CD14-positive monocyte (primary cell): ENCODE data around the gene PPIB. TPM values are rescaled to one million over a fixed set of nuclear protein-coding genes. Genes with fewer than 3 reads are reported as not detected.

Source experiments
- DNase-seq, 3 donors: peaks; one replicate each; pipeline ENCODE4 v3.0.0-alpha.2; 2011 to 2022
- H2AFZ ChIP-seq: 2 replicates; pipeline ENCODE4 v1.6.0; 2012; ENCODE audit warnings: mild to moderate bottlenecking, low read depth, low read length, inconsistent platforms; ENCODE audit not compliant: insufficient read depth, poor library complexity, severe bottlenecking
- H3K27ac ChIP-seq, 2 donors: 1 replicate in 1 of 2; 2 replicates in 1 of 2; pipeline ENCODE4 v1.5.1; 2012 to 2013; ENCODE audit warnings: low read length in 2 of 2, control low read depth in 1 of 2, inconsistent platforms in 1 of 2, low read depth in 1 of 2, mild to moderate bottlenecking in 1 of 2
- H3K27me3 ChIP-seq, 2 donors: one replicate each; pipeline versions ENCODE4 v1.6.0 to v1.6.1; 2011 to 2013; ENCODE audit warnings: low read length in 2 of 2; ENCODE audit not compliant: control insufficient read depth in 2 of 2, insufficient read depth in 2 of 2
- H3K36me3 ChIP-seq, 2 donors: replicated peaks in 1 of 2; 1 replicate in 1 of 2; 2 replicates in 1 of 2; pipeline versions ENCODE4 v1.5.1 to v1.6.1; 2012 to 2013; ENCODE audit warnings: low read length in 2 of 2, control low read depth in 1 of 2, inconsistent platforms in 1 of 2, mild to moderate bottlenecking in 1 of 2; ENCODE audit not compliant: insufficient read depth in 2 of 2, control insufficient read depth in 1 of 2
- H3K4me1 ChIP-seq, 2 donors: 1 replicate in 1 of 2; 2 replicates in 1 of 2; pipeline versions ENCODE4 v1.5.1 to v1.6.1; 2012 to 2013; ENCODE audit warnings: low read length in 2 of 2, control low read depth in 1 of 2, inconsistent platforms in 1 of 2, mild to moderate bottlenecking in 1 of 2, moderate library complexity in 1 of 2; ENCODE audit not compliant: insufficient read depth in 2 of 2, control insufficient read depth in 1 of 2
- H3K4me2 ChIP-seq: replicated peaks from 2 replicates; pipeline ENCODE3; 2012; ENCODE audit warnings: low read length, moderate library complexity, mild to moderate bottlenecking; ENCODE audit not compliant: poor library complexity, severe bottlenecking; ENCODE audit errors: extremely low read depth
- H3K4me3 ChIP-seq, 3 experiments: fragments of 200-600 bp in 1 of 3; sonication (generic) in 1 of 3; replicated peaks in 1 of 3; 1 replicate in 2 of 3; 2 replicates in 1 of 3; pipeline ENCODE4 v1.5.1; 2011 to 2013; ENCODE audit warnings: low read length in 3 of 3, mild to moderate bottlenecking in 3 of 3, control low read depth in 2 of 3, low read depth in 2 of 3, inconsistent platforms in 1 of 3, moderate library complexity in 1 of 3
- H3K79me2 ChIP-seq: 2 replicates; pipeline ENCODE4 v1.6.0; 2012; ENCODE audit warnings: mild to moderate bottlenecking, control low read depth, inconsistent platforms, low read length, moderate library complexity; ENCODE audit not compliant: insufficient read depth
- H3K9ac ChIP-seq: 2 replicates; pipeline ENCODE4 v1.6.0; 2017; ENCODE audit warnings: low read length, mild to moderate bottlenecking; ENCODE audit not compliant: insufficient read depth, poor library complexity, severe bottlenecking
- H3K9me3 ChIP-seq, 2 donors: replicated peaks in 1 of 2; 1 replicate in 1 of 2; 2 replicates in 1 of 2; pipeline versions ENCODE4 v1.5.1 to v1.6.1; 2012 to 2013; ENCODE audit warnings: low read length in 2 of 2, control low read depth in 1 of 2; ENCODE audit not compliant: control insufficient read depth in 1 of 2, insufficient read depth in 1 of 2
- H4K20me1 ChIP-seq: 2 replicates; pipeline ENCODE4 v1.6.0; 2012; ENCODE audit warnings: mild to moderate bottlenecking, low read length, control low read depth, moderate library complexity; ENCODE audit not compliant: insufficient read depth
- H3K27ac Mint-ChIP-seq, 7 donors: one replicate each; pipeline ENCODE4 v1.8.0; 2020; ENCODE audit warnings: mild to moderate bottlenecking in 7 of 7, mixed read lengths in 7 of 7, moderate library complexity in 6 of 7, inconsistent platforms in 2 of 7
- H3K27me3 Mint-ChIP-seq, 3 donors: one replicate each; pipeline ENCODE4 v1.8.0; 2021 to 2022; ENCODE audit warnings: low read depth in 3 of 3, mild to moderate bottlenecking in 3 of 3, mixed read lengths in 3 of 3, moderate library complexity in 3 of 3, inconsistent platforms in 1 of 3
- H3K36me3 Mint-ChIP-seq, 2 donors: one replicate each; pipeline ENCODE4 v1.8.0; 2020; ENCODE audit warnings: mixed read lengths in 2 of 2, inconsistent platforms in 1 of 2, mild to moderate bottlenecking in 1 of 2
- H3K4me1 Mint-ChIP-seq: one replicate; pipeline ENCODE4 v1.8.0; 2020; ENCODE audit warnings: mild to moderate bottlenecking, mixed read lengths
- H3K4me3 Mint-ChIP-seq, 2 donors: one replicate each; pipeline ENCODE4 v1.8.0; 2020; ENCODE audit warnings: mild to moderate bottlenecking in 2 of 2, mixed read lengths in 2 of 2, moderate library complexity in 1 of 2
- H3K9me3 Mint-ChIP-seq, 7 donors: one replicate each; pipeline ENCODE4 v1.8.0; 2020 to 2022; ENCODE audit warnings: mixed read lengths in 7 of 7, mild to moderate bottlenecking in 6 of 7, moderate library complexity in 6 of 7, inconsistent platforms in 2 of 7
- WGBS: methylation state at CpG from one replicate; pipeline ENCODE4 v1.1.5; 2013; ENCODE audit warnings: missing lambda C conversion rate; ENCODE audit not compliant: insufficient coverage; 5-methylcytosine and 5-hydroxymethylcytosine counted together
- intact Hi-C, 2 donors: fragments of 100-400 bp; cut with micrococcal nuclease; formaldehyde crosslinking; loops; one replicate each; pipeline versions ENCODE4 v1.15.0 to v1.15.1; 2023
- polyA plus RNA-seq, 3 donors: library from polyadenylated mRNA; depleted of rRNA in 1 of 3; unstranded in 2 of 3; stranded (reverse) in 1 of 3; fragments of 300-500 nt in 2 of 3; fragments of >200 nt in 1 of 3; fragmentation: Illumina TruSeq in 2 of 3; gene quantifications; 1 replicate in 2 of 3; 2 replicates in 1 of 3; pipeline ENCODE4 v1.2.3, GENCODE V29; 2012 to 2021
- TF ChIP-seq, protein P1 (sequence below): fragments of 200-600 bp; IDR thresholded peaks from one replicate; pipeline ENCODE4 v1.8.0; 2022; ENCODE audit warnings: antibody characterized with exemption, mild to moderate bottlenecking

The PPIB gene
- polyA plus RNA-seq, 3 donors: 224 to 532 (median 520) TPM

DNA sequence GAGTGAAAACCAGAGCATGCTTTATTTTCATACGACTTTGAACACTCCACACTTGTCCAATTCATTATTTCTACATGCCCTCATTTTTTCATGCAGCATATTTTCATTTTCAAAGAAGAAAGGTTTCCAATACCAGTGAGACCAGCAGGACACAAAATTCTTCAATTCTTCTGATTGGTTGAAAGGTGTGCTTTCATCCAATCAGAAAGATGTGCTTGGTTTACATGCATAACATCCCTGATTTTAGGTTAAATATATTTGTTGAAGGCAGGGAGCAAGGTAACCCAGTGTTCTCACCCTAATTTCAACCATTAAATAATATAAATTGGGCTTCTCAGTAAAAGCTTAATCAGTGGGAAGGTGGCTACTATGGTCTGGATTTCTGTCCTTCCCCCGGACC is 47.5 kb upstream of the PPIB start:
- Histone ChIP-seq H2AFZ (no peak overlapping the region), H3K4me3 (no peak overlapping the region), H3K4me1 (no peaks in the 10 kb centered on the region), H3K4me2 (no peak overlapping the region), H3K79me2 (no peaks in the 10 kb centered on the region), H3K9me3 (no peaks in the 10 kb centered on the region), H3K36me3 (peaks cover 26 to 65% of the 10 kb centered on the region in 2 donors), H3K27me3 (no peaks in the 10 kb centered on the region), H3K9ac (peak overlapping the region; percentile 2), H4K20me1 (no peaks in the 10 kb centered on the region), H3K27ac (no peak overlapping the region)
- no peaks in the 10 kb centered on the region for H3K4me1 Mint-ChIP-seq
- no peaks in the 10 kb centered on the region for H3K9me3 Mint-ChIP-seq
- peaks cover 0 to 2% (median 0%) of the 10 kb centered on the region in 3 donors for H3K27me3 Mint-ChIP-seq
- no peak overlapping the region for H3K27ac Mint-ChIP-seq
- intact Hi-C loops: no loop called here
- WGBS: 80% methylated on average over 1 of the region's 2 CpGs
- H3K4me3 Mint-ChIP-seq: no peak overlapping the region
- peaks cover 30 to 40% of the 10 kb centered on the region in 2 donors for H3K36me3 Mint-ChIP-seq
- TF ChIP-seq, protein P1, sequence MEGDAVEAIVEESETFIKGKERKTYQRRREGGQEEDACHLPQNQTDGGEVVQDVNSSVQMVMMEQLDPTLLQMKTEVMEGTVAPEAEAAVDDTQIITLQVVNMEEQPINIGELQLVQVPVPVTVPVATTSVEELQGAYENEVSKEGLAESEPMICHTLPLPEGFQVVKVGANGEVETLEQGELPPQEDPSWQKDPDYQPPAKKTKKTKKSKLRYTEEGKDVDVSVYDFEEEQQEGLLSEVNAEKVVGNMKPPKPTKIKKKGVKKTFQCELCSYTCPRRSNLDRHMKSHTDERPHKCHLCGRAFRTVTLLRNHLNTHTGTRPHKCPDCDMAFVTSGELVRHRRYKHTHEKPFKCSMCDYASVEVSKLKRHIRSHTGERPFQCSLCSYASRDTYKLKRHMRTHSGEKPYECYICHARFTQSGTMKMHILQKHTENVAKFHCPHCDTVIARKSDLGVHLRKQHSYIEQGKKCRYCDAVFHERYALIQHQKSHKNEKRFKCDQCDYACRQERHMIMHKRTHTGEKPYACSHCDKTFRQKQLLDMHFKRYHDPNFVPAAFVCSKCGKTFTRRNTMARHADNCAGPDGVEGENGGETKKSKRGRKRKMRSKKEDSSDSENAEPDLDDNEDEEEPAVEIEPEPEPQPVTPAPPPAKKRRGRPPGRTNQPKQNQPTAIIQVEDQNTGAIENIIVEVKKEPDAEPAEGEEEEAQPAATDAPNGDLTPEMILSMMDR: no peak
- no peak for DNase-seq

DNA sequence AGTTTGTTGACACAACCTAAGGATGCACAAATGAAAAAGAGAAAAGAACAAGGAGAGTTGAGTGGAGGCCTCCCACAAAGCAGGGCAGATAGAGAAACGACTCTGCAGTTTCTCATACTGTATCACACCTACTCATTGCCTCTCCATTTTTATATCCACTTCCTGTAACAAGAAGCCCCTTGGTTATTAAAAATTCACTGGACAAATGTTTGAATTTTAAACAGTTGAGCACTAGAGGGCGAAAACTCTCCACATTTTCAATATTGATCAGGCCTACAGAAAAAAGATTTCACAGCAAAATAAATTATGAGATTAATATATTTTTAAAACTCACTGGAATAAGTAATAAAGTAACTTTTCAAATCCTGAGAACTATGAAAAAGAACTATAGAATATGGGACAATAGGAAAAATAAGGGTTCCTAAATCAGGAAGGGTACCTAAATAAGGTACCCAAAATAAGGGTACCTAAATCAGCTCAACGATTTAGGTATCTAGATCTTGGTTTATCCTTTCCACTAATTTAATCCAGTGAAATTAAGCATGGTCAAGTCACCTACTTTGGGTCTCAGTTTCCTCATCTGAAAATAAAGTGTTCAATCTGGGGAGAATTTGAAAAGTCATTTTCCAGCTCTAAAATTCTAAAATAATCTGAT is 47.0 kb upstream of the PPIB start:
- H3K4me1 Mint-ChIP-seq: no peaks in the 10 kb centered on the region
- H3K36me3 Mint-ChIP-seq: peaks cover 35 to 41% of the 10 kb centered on the region in 2 donors
- Histone ChIP-seq H2AFZ (no peak overlapping the region), H3K4me2 (no peak overlapping the region), H3K9me3 (no peaks in the 10 kb centered on the region), H3K27me3 (no peaks in the 10 kb centered on the region), H3K36me3 (peaks cover 28 to 69% of the 10 kb centered on the region in 2 donors), H4K20me1 (no peaks in the 10 kb centered on the region), H3K4me1 (no peaks in the 10 kb centered on the region), H3K9ac (peak overlapping the region; percentile 2), H3K79me2 (no peaks in the 10 kb centered on the region), H3K4me3 (no peak overlapping the region), H3K27ac (no peak overlapping the region)
- no peak overlapping the region for H3K4me3 Mint-ChIP-seq
- no peak overlapping the region for H3K27ac Mint-ChIP-seq
- intact Hi-C loops: loop anchor here in 1 of 2 donors (10.0 kb wide), 1 partner anchor 145 kb away; the partner anchor contains the start of gene CSNK1G1
- no peaks in the 10 kb centered on the region for H3K9me3 Mint-ChIP-seq
- peak in 1 of 3 donors; percentile 2 for DNase-seq
- H3K27me3 Mint-ChIP-seq: peaks cover 0 to 2% (median 0%) of the 10 kb centered on the region in 3 donors
- TF ChIP-seq, protein P1: peak; percentile 48
- WGBS: no CpG with 5 or more reads among the region's 3 CpGs
